Activated CD4-positive, alpha-beta T cell treated with anti-CD3 and anti-CD28 coated beads, Interleukin-2, Interleukin-4, amounts not matched to agents 100 ng/mL and 50 ng/mL, durations not matched to agents 16 hours and 8 hours (primary cell): ENCODE data around the gene NR6A1.
"Not testable (repeated sequence)": the region's sequence is repeated elsewhere in the genome, so short reads cannot be mapped to it uniquely, and the experiment has no call there.

ENCODE experiments used
- DNase-seq: peaks from one replicate; pipeline ENCODE4 v3.0.0-alpha.2; 2020; ENCODE audit warnings: low spot score

NR6A1 gene

GRCh38 chr9:124654431-124654830, 116.7 kb downstream of the NR6A1 start:
- no peak for DNase-seq

- no peak for DNase-seq
Observed at GRCh38 chr9:124652615-124653393, 118.3 kb downstream of the NR6A1 start.

- no peak for DNase-seq
Observed at GRCh38 chr9:124652203-124652602, 118.9 kb downstream of the NR6A1 start.

GRCh38 chr9:124645274-124645673, 125.8 kb downstream of the NR6A1 start:
- DNase-seq: no peak

- DNase-seq: no peak
Observed at GRCh38 chr9:124639637-124640036, 131.5 kb downstream of the NR6A1 start.

GRCh38 chr9:124635285-124635684, 135.8 kb downstream of the NR6A1 start:
- DNase-seq: no peak

GRCh38 chr9:124632077-124632621, 139.0 kb downstream of the NR6A1 start:
- no peak for DNase-seq

- no peak for DNase-seq
Observed at GRCh38 chr9:124631326-124631725, 139.8 kb downstream of the NR6A1 start.

GRCh38 chr9:124629600-124629999, 141.5 kb downstream of the NR6A1 start:
- DNase-seq: no peak

GRCh38 chr9:124628741-124629140, 142.4 kb downstream of the NR6A1 start:
- no peak for DNase-seq

GRCh38 chr9:124626276-124626675, 144.8 kb downstream of the NR6A1 start:
- DNase-seq: no peak

GRCh38 chr9:124625087-124625486, 146.0 kb downstream of the NR6A1 start:
- DNase-seq: no peak

GRCh38 chr9:124624735-124624992, 146.4 kb downstream of the NR6A1 start:
- no peak for DNase-seq

- DNase-seq: no peak
Observed at GRCh38 chr9:124623966-124624734, 147.0 kb downstream of the NR6A1 start.

GRCh38 chr9:124622882-124623281, 148.2 kb downstream of the NR6A1 start:
- DNase-seq: no peak

GRCh38 chr9:124621371-124622328, 149.5 kb downstream of the NR6A1 start:
- DNase-seq: no peak

GRCh38 chr9:124618476-124618875, 152.6 kb downstream of the NR6A1 start:
- DNase-seq: no peak

- peak; percentile 71 for DNase-seq
Observed at GRCh38 chr9:124617477-124618141, 153.5 kb downstream of the NR6A1 start.

- DNase-seq: no peak
Observed at GRCh38 chr9:124616961-124617360, 154.2 kb downstream of the NR6A1 start.

GRCh38 chr9:124615840-124616239, 155.3 kb downstream of the NR6A1 start:
- not testable (repeated sequence) for DNase-seq

GRCh38 chr9:124615100-124615742, 155.9 kb downstream of the NR6A1 start:
- no peak for DNase-seq
